Measurements from ENCODE around the gene CDK5RAP1. TPM values are rescaled to one million over a fixed set of nuclear protein-coding genes. Genes with fewer than 3 reads are reported as not detected.

Gene CDK5RAP1
- total and polyA plus RNA-seq, 2 of the 4 experiments (the other 2 are of a cell fraction), result 23.9 to 28.1 TPM

- H3K4me3 ChIP-seq (ENCODE audit: insufficient read depth, low read depth, low read length), result peak overlapping the region; percentile 91
- peak overlapping the region; percentile 33 to 74; a peak in 3 of 4 replicates for H4K8ac ChIP-seq (ENCODE audit: low read depth in 2 of 2, low read length in 2 of 2)
- POLR2A ChIA-PET (ENCODE audit: unreplicated experiment), result no interaction called here
- ATAC-seq (ENCODE audit: low read depth) (peak; percentile 3; the same call in 1 of the 2 replicates), DNase-seq (no peak)
- H2BK20ac ChIP-seq (ENCODE audit: low read depth, low read length), result no peak overlapping the region
- in situ Hi-C loops (cut with MboI; ENCODE audit: low sequenced_read_pairs) (no loop called here), intact Hi-C loops (cut with micrococcal nuclease) (no loop called here), dilution Hi-C loops (cut with HindIII; ENCODE audit: low sequenced_read_pairs, unreplicated experiment) (no loop called here)
- H3K4me1 ChIP-seq (ENCODE audit: control insufficient read depth, insufficient read depth, low read length), result peaks cover 8% of the 10 kb centered on the region
- peak overlapping the region; percentile 22; the same call in 1 of the 2 replicates for H3K56ac ChIP-seq (ENCODE audit: extremely low read depth, insufficient read depth, low read length)
- CTCF ChIA-PET, result no interaction called here
- H3K23ac ChIP-seq (ENCODE audit: low read depth, low read length), result peak overlapping the region; percentile 19; the same call in 1 of the 2 replicates
- no peak overlapping the region for H2BK5ac ChIP-seq (ENCODE audit: low read depth, low read length, poor library complexity, severe bottlenecking)
- H3K4ac ChIP-seq (ENCODE audit: low read depth, low read length), result peak overlapping the region; percentile 40; the same call in 1 of the 2 replicates
- H3K4me2 ChIP-seq (ENCODE audit: low read depth, low read length), result peak overlapping the region; percentile 95
- H3K27ac ChIP-seq (ENCODE audit: insufficient read depth, low read length), result peak overlapping the region; percentile 69; the same call in 1 of the 2 replicates
- H3K9me3 ChIP-seq (ENCODE audit: control insufficient read depth, insufficient read depth, low read length), result no peaks in the 10 kb centered on the region
- TF ChIP-seq CEBPB (IDR thresholded peaks at IDR 0.05; ENCODE audit: low read depth, low read length) (no peak), POLR2A (IDR thresholded peaks at IDR 0.05; ENCODE audit: low read depth, low read length) (no peak), MAFK (IDR thresholded peaks at IDR 0.05; ENCODE audit: low read depth, low read length) (no peak), ELK1 (IDR thresholded peaks at IDR 0.05; ENCODE audit: borderline replicate concordance, low read depth, low read length) (no peak), FOS (IDR thresholded peaks at IDR 0.05; ENCODE audit: low read depth, low read length) (no peak), CHD1 (IDR thresholded peaks at IDR 0.05; ENCODE audit: low read depth, low read length) (no peak), RFX5 (IDR thresholded peaks at IDR 0.05; ENCODE audit: low read depth, low read length) (no peak), CTCF (conservative IDR thresholded peaks at IDR 0.05; ENCODE audit: low read depth, low read length) (no peak), RCOR1 (IDR thresholded peaks at IDR 0.05; ENCODE audit: insufficient replicate concordance, low read length) (no peak), NFE2L2 (IDR thresholded peaks at IDR 0.05; ENCODE audit: low read depth, low read length) (no peak), RAD21 (IDR thresholded peaks at IDR 0.05; ENCODE audit: low read length) (no peak), MAZ (IDR thresholded peaks at IDR 0.05; ENCODE audit: borderline replicate concordance, low read depth, low read length) (no peak), SMC3 (IDR thresholded peaks at IDR 0.05; ENCODE audit: low read depth, low read length) (no peak), USF2 (IDR thresholded peaks at IDR 0.05; ENCODE audit: low read depth, low read length) (no peak), MXI1 (IDR thresholded peaks at IDR 0.05; ENCODE audit: borderline replicate concordance, low read depth, low read length) (no peak), BHLHE40 (IDR thresholded peaks at IDR 0.05; ENCODE audit: low read depth, low read length) (no peak)
- H3K79me1 ChIP-seq (ENCODE audit: low read depth in 1 of 2, low read length in 2 of 2), result peaks cover 14 to 59% of the 10 kb centered on the region in 2 experiments
- no peak overlapping the region for H2BK120ac ChIP-seq (ENCODE audit: low read depth, low read length)
- H4K5ac ChIP-seq (ENCODE audit: low read depth, low read length), result peak overlapping the region; percentile 41
- WGBS, 2 experiments (ENCODE audit: extremely low coverage in 2 of 2, insufficient read length in 1 of 2), result 0% methylated on average over 3 of the region's 8 CpGs; no CpG with 5 or more reads in 1 of the 2 experiments
- H3K14ac ChIP-seq (replicated peaks; ENCODE audit: low read depth, low read length), result no peak overlapping the region; the same call in 1 of the 2 replicates
- no peak overlapping the region for H2AK5ac ChIP-seq (ENCODE audit: low read depth, low read length)
- H2BK15ac ChIP-seq (ENCODE audit: low read depth, low read length), result no peak overlapping the region
- peak overlapping the region; percentile 99 for H2AFZ ChIP-seq (replicated peaks; ENCODE audit: low read length, poor library complexity)
- H4K20me1 ChIP-seq (ENCODE audit: insufficient read depth, low read length), result no peaks in the 10 kb centered on the region; the same call in 1 of the 2 replicates
- no peak overlapping the region for H3K18ac ChIP-seq (ENCODE audit: low read depth, low read length)
- no peaks in the 10 kb centered on the region for H3K36me3 ChIP-seq (ENCODE audit: control insufficient read depth, insufficient read depth, low read length)
- H3K9ac ChIP-seq (ENCODE audit: low read depth, low read length), result peak overlapping the region; percentile 77
- no peaks in the 10 kb centered on the region for H3K27me3 ChIP-seq (ENCODE audit: control insufficient read depth, insufficient read depth, low read length)
- peaks cover 11% of the 10 kb centered on the region; the same call in 1 of the 2 replicates for H3K9me1 ChIP-seq (ENCODE audit: insufficient read depth, low read length)
- peak overlapping the region; percentile 94 for H2AK9ac ChIP-seq (replicated peaks; ENCODE audit: low read depth, low read length, poor library complexity)
- TSS peak; percentile 36 for BruUV-seq (replicated peaks)
- H4K91ac ChIP-seq (ENCODE audit: insufficient read depth, low read depth, low read length), result 0 out of 2 replicates have a peak overlapping the region, but pooled peaks have one; percentile 16
These were observed 521 bp downstream of the CDK5RAP1 start for GRCh38 chr20:33400812-33401183.

All from IMR-90 (cell line).